Measurements from ENCODE around the gene FAF1. TPM values are rescaled to one million over a fixed set of nuclear protein-coding genes. Genes with fewer than 3 reads are reported as not detected.

FAF1 gene
- total and polyA plus RNA-seq, 4 donors: 52.9 to 66.9 (median 61.6) TPM

DNA sequence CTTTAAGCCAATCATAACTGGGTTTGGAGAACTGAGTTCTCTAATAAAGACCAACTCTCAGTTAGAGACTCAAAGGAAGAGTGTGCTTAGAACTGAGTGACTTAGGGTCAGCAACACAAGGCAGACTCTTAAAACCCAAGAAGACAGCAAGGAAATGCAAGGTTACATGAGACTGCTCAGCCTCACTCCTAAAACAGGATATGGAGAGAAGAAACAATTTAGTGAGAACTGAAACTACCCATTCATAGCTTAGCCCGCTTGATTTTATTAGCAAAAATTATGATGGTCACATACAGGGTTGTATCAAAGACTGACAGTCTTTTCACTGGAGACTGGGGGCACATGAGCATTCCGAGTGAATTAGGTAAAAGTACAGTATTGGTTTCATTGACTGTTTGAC, 457.9 kb downstream of the FAF1 start:
- H3K9me3 ChIP-seq (ENCODE audit: control insufficient read depth, insufficient read depth, low read length): peaks cover 17% of the 10 kb centered on the region
- H3K4me3 ChIP-seq (ENCODE audit: low read depth, low read length): no peak overlapping the region
- no peaks in the 10 kb centered on the region for H3K36me3 ChIP-seq (ENCODE audit: control insufficient read depth, insufficient read depth, low read length)
- H3K27me3 ChIP-seq (ENCODE audit: control insufficient read depth, insufficient read depth, low read length): no peaks in the 10 kb centered on the region
- DNase-seq (ENCODE audit: low read depth in 4 of 6, low spot score in 6 of 6): no peak
- no CpG with 5 or more reads among the region's 2 CpGs for WGBS (ENCODE audit: insufficient coverage)
- no peaks in the 10 kb centered on the region for H3K4me1 ChIP-seq (ENCODE audit: control insufficient read depth, insufficient read depth, low read length)
- H3K27ac ChIP-seq (ENCODE audit: low read depth, low read length): no peak overlapping the region

DNA sequence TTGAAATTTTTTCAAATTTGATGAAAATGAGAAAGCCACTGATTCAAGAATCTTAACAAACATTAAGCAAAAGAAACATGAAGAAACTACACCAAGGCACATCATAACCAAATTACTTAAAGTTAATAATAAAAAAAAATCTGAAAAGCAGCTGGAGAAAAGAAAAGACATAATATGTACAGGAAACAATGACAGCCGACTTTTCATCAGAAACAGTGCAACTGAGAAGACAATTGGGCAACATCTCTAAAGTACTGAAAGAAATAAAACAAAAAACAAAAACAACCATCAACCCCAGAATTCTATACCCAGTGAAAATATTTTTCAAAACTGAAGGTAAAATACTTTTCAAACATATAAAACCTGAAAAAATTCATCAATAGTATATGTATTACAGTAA, 463.1 kb downstream of the FAF1 start:
- Histone ChIP-seq H3K4me1 (ENCODE audit: control insufficient read depth, insufficient read depth, low read length) (no peaks in the 10 kb centered on the region), H3K27ac (ENCODE audit: low read depth, low read length) (no peak overlapping the region), H3K9me3 (ENCODE audit: control insufficient read depth, insufficient read depth, low read length) (peaks cover 17% of the 10 kb centered on the region), H3K4me3 (ENCODE audit: low read depth, low read length) (no peak overlapping the region), H3K36me3 (ENCODE audit: control insufficient read depth, insufficient read depth, low read length) (no peaks in the 10 kb centered on the region), H3K27me3 (ENCODE audit: control insufficient read depth, insufficient read depth, low read length) (no peaks in the 10 kb centered on the region)
- no CpG with 5 or more reads among the region's 1 CpG for WGBS (ENCODE audit: insufficient coverage)
- no peak for DNase-seq (ENCODE audit: low read depth in 4 of 6, low spot score in 6 of 6)

DNA sequence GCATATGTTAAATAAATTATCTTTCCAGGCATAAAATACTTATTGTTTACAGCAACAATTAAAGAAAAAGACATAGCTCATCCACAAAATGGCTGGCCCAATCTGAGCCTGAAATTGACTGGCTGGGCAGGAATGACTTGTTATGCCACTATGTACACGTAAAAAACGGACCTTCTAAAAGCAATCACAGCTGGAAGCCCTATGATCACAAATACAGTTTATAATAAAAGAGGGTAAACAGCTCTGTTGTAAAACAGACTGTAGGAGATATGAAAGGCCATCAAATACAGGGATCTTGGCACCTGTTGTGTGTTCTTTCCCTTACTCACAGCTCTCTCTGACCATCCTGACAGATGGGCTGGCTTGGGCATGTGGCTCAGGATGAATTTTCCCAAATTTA, 466.4 kb downstream of the FAF1 start:
- H3K36me3 ChIP-seq (ENCODE audit: control insufficient read depth, insufficient read depth, low read length): peaks cover 6% of the 10 kb centered on the region
- DNase-seq (ENCODE audit: low read depth in 4 of 6, low spot score in 6 of 6): no peak
- no peak overlapping the region for H3K27ac ChIP-seq (ENCODE audit: low read depth, low read length)
- WGBS (ENCODE audit: insufficient coverage): no CpG with 5 or more reads among the region's 2 CpGs
- no peak overlapping the region for H3K4me3 ChIP-seq (ENCODE audit: low read depth, low read length)
- H3K4me1 ChIP-seq (ENCODE audit: control insufficient read depth, insufficient read depth, low read length): no peaks in the 10 kb centered on the region
- no peaks in the 10 kb centered on the region for H3K27me3 ChIP-seq (ENCODE audit: control insufficient read depth, insufficient read depth, low read length)
- H3K9me3 ChIP-seq (ENCODE audit: control insufficient read depth, insufficient read depth, low read length): peaks cover 13% of the 10 kb centered on the region

DNA sequence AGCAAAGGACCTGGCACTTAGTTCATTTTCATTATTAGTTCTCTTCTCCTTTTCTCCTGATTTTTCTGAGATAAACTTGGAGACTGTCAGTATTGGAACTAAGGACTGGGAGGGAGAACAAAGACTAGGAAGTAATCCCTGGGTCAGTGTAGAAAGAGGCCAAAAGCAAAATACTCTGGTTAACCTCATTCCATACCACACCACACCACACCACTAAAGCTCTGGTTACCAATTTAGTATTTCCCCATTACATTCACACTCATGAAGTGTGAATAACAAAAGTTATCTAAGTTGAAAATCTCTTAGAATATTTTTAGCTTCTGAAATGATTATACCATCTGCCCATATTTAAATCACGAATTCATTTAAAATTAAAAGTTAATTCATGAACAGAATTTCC, 467.9 kb downstream of the FAF1 start:
- peaks cover 6% of the 10 kb centered on the region for H3K36me3 ChIP-seq (ENCODE audit: control insufficient read depth, insufficient read depth, low read length)
- H3K4me1 ChIP-seq (ENCODE audit: control insufficient read depth, insufficient read depth, low read length): no peaks in the 10 kb centered on the region
- WGBS (ENCODE audit: insufficient coverage): no CpG with 5 or more reads among the region's 1 CpG
- no peak overlapping the region for H3K4me3 ChIP-seq (ENCODE audit: low read depth, low read length)
- H3K27me3 ChIP-seq (ENCODE audit: control insufficient read depth, insufficient read depth, low read length): no peaks in the 10 kb centered on the region
- DNase-seq (ENCODE audit: low read depth in 4 of 6, low spot score in 6 of 6): no peak
- H3K9me3 ChIP-seq (ENCODE audit: control insufficient read depth, insufficient read depth, low read length): peaks cover 10% of the 10 kb centered on the region
- no peak overlapping the region for H3K27ac ChIP-seq (ENCODE audit: low read depth, low read length)

DNA sequence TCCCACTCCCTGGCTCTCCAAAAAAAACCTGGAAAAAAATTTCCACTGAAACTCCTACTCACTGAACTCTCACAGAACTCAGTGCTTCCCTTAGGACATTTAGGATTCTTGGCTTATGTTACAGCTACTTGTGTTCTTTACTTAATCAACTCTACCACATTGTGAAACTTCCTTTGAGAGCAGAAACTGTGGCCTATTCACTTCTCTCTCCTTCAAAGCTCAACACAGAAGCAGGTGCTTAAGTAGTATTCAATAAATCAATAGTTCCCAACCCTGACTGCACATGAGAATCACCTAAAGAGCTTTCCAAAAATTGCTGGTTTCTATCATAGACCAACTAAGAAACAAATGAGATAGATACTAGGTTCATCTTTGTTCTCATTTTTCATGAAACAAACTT, 468.9 kb downstream of the FAF1 start:
- no peaks in the 10 kb centered on the region for H3K4me1 ChIP-seq (ENCODE audit: control insufficient read depth, insufficient read depth, low read length)
- H3K27me3 ChIP-seq (ENCODE audit: control insufficient read depth, insufficient read depth, low read length): no peaks in the 10 kb centered on the region
- peaks cover 4% of the 10 kb centered on the region for H3K9me3 ChIP-seq (ENCODE audit: control insufficient read depth, insufficient read depth, low read length)
- no peak for DNase-seq (ENCODE audit: low read depth in 4 of 6, low spot score in 6 of 6)
- peaks cover 6% of the 10 kb centered on the region for H3K36me3 ChIP-seq (ENCODE audit: control insufficient read depth, insufficient read depth, low read length)
- H3K4me3 ChIP-seq (ENCODE audit: low read depth, low read length): no peak overlapping the region
- H3K27ac ChIP-seq (ENCODE audit: low read depth, low read length): no peak overlapping the region

DNA sequence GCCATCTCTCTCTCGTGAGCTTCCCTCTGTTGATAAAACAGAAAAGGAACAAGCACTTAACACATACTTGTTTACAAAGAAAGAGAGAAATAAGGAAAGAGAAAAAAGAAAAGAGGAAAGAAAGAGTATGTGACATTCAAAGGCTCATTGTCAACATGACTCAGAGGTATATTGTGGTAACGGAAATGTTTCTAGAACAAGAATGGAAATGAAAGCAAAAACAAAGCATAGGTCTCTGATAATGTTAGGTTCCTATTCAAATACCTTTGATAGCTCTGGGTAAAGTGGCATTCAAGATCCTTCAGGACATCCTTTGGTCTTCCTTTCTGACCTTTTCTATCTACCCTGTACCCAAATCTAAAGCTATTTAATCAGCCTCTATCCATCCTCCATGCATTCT, 469.4 kb downstream of the FAF1 start:
- DNase-seq (ENCODE audit: low read depth in 4 of 6, low spot score in 6 of 6): no peak
- Histone ChIP-seq H3K27ac (ENCODE audit: low read depth, low read length) (no peak overlapping the region), H3K27me3 (ENCODE audit: control insufficient read depth, insufficient read depth, low read length) (no peaks in the 10 kb centered on the region), H3K36me3 (ENCODE audit: control insufficient read depth, insufficient read depth, low read length) (peaks cover 6% of the 10 kb centered on the region), H3K9me3 (ENCODE audit: control insufficient read depth, insufficient read depth, low read length) (peaks cover under 1% of the 10 kb centered on the region), H3K4me1 (ENCODE audit: control insufficient read depth, insufficient read depth, low read length) (no peaks in the 10 kb centered on the region), H3K4me3 (ENCODE audit: low read depth, low read length) (no peak overlapping the region)
- no CpG with 5 or more reads among the region's 2 CpGs for WGBS (ENCODE audit: insufficient coverage)

DNA sequence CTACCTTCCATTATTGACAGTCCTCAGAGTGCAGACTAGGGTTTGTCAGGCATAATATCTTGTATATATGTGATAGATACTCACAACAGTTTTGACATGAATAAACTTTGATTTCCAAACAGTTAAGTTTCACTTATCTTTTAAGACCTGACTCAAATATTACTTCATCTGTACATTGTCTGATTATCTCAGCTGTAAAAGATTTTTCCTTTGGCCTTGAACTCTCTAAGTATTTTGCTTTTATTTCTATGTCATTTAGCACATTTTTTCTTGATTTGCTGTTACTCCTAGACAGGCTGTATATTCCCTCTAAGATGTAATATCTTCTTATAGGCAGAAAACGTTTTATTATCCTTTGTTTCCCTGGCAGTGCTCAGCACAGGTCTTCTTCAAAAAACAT, 471.2 kb downstream of the FAF1 start:
- no peaks in the 10 kb centered on the region for H3K4me1 ChIP-seq (ENCODE audit: control insufficient read depth, insufficient read depth, low read length)
- DNase-seq (ENCODE audit: low read depth in 4 of 6, low spot score in 6 of 6): no peak
- no CpG with 5 or more reads among the region's 1 CpG for WGBS (ENCODE audit: insufficient coverage)
- H3K9me3 ChIP-seq (ENCODE audit: control insufficient read depth, insufficient read depth, low read length): no peaks in the 10 kb centered on the region
- no peak overlapping the region for H3K27ac ChIP-seq (ENCODE audit: low read depth, low read length)
- no peak overlapping the region for H3K4me3 ChIP-seq (ENCODE audit: low read depth, low read length)
- H3K27me3 ChIP-seq (ENCODE audit: control insufficient read depth, insufficient read depth, low read length): no peaks in the 10 kb centered on the region
- H3K36me3 ChIP-seq (ENCODE audit: control insufficient read depth, insufficient read depth, low read length): peaks cover 6% of the 10 kb centered on the region

DNA sequence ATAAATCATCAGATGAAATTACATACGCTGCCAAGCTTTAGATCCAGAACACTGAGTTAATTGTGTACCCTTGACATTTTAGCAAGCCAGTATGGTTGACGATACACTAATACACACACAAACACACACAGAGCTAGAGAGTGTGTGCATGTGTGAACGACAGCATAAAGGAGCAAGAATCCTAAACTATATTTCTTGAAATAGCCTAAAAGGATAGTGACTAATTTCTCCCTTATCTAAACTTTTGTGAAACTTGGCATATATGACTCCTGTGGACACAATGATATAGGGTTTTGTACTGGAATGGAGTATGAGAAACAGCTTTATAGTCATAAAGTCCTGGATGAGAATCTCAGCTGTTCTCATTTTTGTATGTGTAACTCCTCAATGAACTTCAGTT, 471.7 kb downstream of the FAF1 start:
- Histone ChIP-seq H3K4me3 (ENCODE audit: low read depth, low read length) (no peak overlapping the region), H3K4me1 (ENCODE audit: control insufficient read depth, insufficient read depth, low read length) (no peaks in the 10 kb centered on the region), H3K27me3 (ENCODE audit: control insufficient read depth, insufficient read depth, low read length) (no peaks in the 10 kb centered on the region), H3K9me3 (ENCODE audit: control insufficient read depth, insufficient read depth, low read length) (no peaks in the 10 kb centered on the region), H3K27ac (ENCODE audit: low read depth, low read length) (no peak overlapping the region), H3K36me3 (ENCODE audit: control insufficient read depth, insufficient read depth, low read length) (peaks cover 6% of the 10 kb centered on the region)
- no peak for DNase-seq (ENCODE audit: low read depth in 4 of 6, low spot score in 6 of 6)
- WGBS (ENCODE audit: insufficient coverage): no CpG with 5 or more reads among the region's 3 CpGs

DNA sequence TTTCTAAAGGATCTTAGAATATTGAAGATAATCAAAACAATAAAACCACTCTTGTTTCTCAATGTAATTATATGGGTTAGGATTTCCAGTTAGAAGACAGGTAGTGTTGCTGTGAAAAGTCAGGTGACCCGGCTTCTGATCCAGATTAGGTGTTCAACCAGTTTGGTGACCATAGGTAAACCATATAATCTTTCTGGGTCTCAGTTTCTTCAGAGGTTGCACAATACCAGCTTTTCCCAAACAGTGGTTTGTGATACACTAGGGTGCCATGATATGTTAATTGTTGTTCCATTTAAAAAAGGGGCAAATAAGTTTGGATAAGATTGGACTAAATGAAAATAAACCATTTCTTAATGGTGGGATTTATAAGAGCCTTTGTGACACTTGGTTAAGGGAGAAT, 472.3 kb downstream of the FAF1 start:
- H3K27me3 ChIP-seq (ENCODE audit: control insufficient read depth, insufficient read depth, low read length): no peaks in the 10 kb centered on the region
- no peak for DNase-seq (ENCODE audit: low read depth in 4 of 6, low spot score in 6 of 6)
- no peaks in the 10 kb centered on the region for H3K4me1 ChIP-seq (ENCODE audit: control insufficient read depth, insufficient read depth, low read length)
- no peak overlapping the region for H3K4me3 ChIP-seq (ENCODE audit: low read depth, low read length)
- H3K36me3 ChIP-seq (ENCODE audit: control insufficient read depth, insufficient read depth, low read length): peaks cover 6% of the 10 kb centered on the region
- no peaks in the 10 kb centered on the region for H3K9me3 ChIP-seq (ENCODE audit: control insufficient read depth, insufficient read depth, low read length)
- no CpG with 5 or more reads among the region's 1 CpG for WGBS (ENCODE audit: insufficient coverage)
- no peak overlapping the region for H3K27ac ChIP-seq (ENCODE audit: low read depth, low read length)

DNA sequence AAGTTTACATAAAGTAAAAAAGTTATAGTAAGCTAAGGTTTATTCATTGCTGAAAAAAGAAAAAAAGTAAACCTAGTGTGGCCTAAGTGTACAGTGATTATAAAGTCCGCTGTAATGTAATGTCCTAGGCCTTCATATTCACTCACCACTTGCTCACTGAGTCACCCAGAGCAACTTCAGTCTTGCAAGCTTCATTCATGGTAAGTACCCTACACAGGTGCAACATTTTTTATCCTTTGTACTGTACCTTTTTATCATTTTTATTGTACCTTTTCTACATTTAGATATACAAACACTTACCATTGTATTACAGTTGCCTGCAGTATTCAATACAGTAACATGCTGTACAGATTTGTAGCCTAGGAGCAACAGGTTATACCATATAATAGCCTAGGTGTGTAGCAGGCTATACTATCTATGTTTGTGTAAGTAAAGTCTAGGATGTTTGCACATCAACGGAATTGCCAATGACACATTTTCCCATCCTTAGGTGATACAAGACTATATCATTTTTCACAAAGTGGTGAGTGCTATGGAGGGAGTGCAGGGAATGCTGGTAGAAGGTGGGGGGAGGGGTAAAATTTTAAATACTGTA, 478.8 kb downstream of the FAF1 start:
- 100% methylated on average over 1 of the region's 2 CpGs for WGBS (ENCODE audit: insufficient coverage)
- no peaks in the 10 kb centered on the region for H3K36me3 ChIP-seq (ENCODE audit: control insufficient read depth, insufficient read depth, low read length)
- no peaks in the 10 kb centered on the region for H3K4me1 ChIP-seq (ENCODE audit: control insufficient read depth, insufficient read depth, low read length)
- H3K4me3 ChIP-seq (ENCODE audit: low read depth, low read length): no peak overlapping the region
- no peak for DNase-seq (ENCODE audit: low read depth in 4 of 6, low spot score in 6 of 6)
- no peaks in the 10 kb centered on the region for H3K27me3 ChIP-seq (ENCODE audit: control insufficient read depth, insufficient read depth, low read length)
- H3K27ac ChIP-seq (ENCODE audit: low read depth, low read length): no peak overlapping the region
- no peaks in the 10 kb centered on the region for H3K9me3 ChIP-seq (ENCODE audit: control insufficient read depth, insufficient read depth, low read length)

All from spinal cord (tissue), 10 donors.